Epithelial cell of proximal tubule (primary cell): ENCODE results near the gene FBL. TPM values are rescaled to one million over a fixed set of nuclear protein-coding genes. Genes with fewer than 3 reads are reported as not detected.

Experiments
- DNase-seq: peaks from one replicate; pipeline ENCODE4 v3.0.0-alpha.2; 2011; ENCODE audit warnings: low read depth
- H3K4me3 ChIP-seq: 2 replicates; pipeline ENCODE4 v1.5.1; 2011; ENCODE audit warnings: low read depth, mild to moderate bottlenecking, low read length
- total RNA-seq: library from RNA; depleted of rRNA; stranded (reverse); fragments of >200 nt; gene quantifications from 2 replicates; pipeline ENCODE4 v1.2.3, GENCODE V29; 2015
- TF ChIP-seq, protein P1 (sequence below): conservative IDR thresholded peaks from 2 replicates; pipeline ENCODE4 v1.5.1; 2012; ENCODE audit warnings: low read depth, mild to moderate bottlenecking, low read length

The FBL gene
- total RNA-seq, 1 donor from 2014 or later = 187 TPM

DNA sequence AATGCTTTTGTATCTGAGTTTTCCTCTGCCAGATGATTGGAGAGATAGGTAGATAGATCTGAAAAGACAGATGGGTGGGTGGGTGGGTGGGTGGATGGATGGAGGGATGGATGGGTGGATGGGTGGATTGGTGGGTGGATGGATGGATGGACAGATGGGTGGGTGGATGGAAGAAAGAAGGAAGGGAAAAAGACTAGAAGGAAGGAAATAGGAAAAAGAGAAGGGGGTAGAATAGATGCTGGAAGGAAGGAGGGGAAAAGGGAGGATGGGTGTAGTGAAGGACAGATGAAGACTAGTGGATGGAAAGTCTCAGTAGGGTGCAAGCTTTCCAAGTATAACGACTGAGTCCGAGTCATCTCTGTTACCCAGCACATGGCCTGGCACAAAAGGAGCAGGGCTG lies 19.0 kb upstream of the FBL start:
- H3K4me3 ChIP-seq = no peak overlapping the region
- TF ChIP-seq, protein P1, sequence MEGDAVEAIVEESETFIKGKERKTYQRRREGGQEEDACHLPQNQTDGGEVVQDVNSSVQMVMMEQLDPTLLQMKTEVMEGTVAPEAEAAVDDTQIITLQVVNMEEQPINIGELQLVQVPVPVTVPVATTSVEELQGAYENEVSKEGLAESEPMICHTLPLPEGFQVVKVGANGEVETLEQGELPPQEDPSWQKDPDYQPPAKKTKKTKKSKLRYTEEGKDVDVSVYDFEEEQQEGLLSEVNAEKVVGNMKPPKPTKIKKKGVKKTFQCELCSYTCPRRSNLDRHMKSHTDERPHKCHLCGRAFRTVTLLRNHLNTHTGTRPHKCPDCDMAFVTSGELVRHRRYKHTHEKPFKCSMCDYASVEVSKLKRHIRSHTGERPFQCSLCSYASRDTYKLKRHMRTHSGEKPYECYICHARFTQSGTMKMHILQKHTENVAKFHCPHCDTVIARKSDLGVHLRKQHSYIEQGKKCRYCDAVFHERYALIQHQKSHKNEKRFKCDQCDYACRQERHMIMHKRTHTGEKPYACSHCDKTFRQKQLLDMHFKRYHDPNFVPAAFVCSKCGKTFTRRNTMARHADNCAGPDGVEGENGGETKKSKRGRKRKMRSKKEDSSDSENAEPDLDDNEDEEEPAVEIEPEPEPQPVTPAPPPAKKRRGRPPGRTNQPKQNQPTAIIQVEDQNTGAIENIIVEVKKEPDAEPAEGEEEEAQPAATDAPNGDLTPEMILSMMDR = no peak
- no peak for DNase-seq

DNA sequence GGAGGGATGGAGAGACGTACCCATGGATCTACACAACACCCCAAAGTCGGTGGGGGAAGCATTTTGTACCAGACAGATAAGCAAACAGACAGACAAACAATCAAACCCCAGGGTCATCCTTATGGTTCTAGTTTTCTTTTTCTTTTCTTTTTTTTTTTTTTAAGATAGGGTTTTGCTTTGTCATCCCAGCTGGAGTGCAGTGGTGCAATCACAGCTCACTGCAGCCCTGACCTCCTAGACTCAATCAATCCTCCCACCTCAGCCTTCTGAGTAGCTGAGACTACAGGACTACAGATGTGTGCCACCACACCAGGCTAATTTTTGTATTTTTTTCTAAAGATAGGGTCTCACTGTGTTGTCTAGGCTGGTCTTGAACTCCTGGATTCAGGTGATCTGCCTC lies 17.9 kb upstream of the FBL start:
- DNase-seq = no peak
- H3K4me3 ChIP-seq = no peak overlapping the region
- TF ChIP-seq, protein P1 = no peak

DNA sequence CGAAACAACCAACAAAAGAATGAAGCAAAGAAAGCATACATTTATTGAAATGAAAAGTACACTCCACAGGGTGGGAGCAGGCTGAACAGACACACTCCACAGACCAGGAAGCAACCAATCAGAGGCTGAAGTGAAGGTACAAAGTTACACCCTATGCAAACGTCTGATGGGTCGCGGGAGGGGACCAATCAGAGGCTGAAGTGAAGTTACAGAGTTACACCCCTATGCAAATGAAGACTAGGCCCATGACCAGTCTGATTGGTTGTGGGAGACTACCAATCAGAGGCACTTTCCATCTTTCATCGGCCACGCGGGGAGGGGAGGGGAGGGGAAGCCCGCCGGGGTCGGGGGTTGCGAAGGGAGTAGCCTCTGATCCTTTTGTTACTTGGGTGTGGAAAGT lies 12.4 kb upstream of the FBL start:
- no peak overlapping the region for H3K4me3 ChIP-seq
- DNase-seq = no peak
- TF ChIP-seq, protein P1 = no peak

DNA sequence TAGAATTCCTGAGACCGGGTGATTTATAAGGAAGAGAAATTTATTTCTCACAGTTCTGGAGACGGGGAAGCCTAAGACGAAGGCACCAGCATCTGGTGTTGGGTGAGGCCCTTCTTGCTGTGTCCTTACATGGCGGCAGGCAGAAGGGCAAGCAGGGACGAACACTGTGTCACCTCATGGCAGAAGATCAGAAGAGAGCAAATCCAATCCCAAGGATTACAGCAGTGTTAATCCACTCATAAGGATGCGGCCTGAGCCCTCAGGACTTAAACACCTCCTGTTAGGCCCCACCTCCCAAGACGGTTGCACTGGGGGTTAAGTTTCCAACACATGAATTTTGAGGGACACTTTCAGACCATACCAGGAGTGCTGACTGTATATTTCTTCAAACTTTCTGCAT lies 6.7 kb upstream of the FBL start:
- DNase-seq = no peak
- TF ChIP-seq, protein P1 = no peak

DNA sequence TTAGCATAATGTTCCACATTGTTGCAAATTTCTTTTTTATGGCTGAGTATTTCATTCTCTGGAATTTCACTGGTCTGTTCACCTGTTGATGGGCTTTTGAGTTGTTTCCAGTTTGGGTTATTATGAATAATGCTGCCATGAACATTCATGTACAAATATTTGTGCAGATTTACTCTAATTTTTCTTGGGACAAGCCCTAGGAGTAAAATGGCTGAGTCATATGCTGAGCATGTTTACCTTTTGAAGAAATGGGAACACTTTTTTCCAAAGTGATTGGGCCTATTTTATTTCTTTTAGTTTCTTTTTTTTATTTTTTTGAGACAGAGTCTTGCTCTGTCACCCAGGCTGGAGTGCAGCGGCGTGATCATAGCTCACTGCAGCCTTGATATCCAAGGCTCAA lies 4.7 kb upstream of the FBL start:
- TF ChIP-seq, protein P1 = no peak
- DNase-seq = no peak

More for the DNA sequence above, 6.7 kb upstream of the FBL start:
- no peak overlapping the region for H3K4me3 ChIP-seq

DNA sequence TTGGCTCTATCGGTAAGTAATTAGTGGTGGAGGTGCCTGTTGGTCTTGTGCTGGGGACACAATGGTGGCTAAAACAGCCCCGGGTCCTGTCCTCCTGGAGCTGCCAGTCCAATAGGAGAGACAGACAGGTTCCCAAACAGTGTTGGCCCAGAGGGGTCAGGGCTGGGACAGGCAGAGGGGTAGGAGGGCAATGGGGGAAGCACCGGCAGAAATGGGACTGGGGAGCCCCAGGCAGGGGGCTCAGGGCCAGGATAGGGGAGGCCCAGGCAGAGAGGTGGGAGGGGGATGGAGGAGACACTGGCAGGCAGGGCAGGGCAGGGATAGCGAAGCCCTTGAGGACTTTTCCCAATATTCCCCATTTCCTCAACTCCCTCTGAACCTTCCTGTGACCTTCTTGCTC lies 2.2 kb upstream of the FBL start:
- no peak for DNase-seq
- H3K4me3 ChIP-seq = no peak overlapping the region
- TF ChIP-seq, protein P1 = no peak

More for the DNA sequence above, 4.7 kb upstream of the FBL start:
- H3K4me3 ChIP-seq = no peak overlapping the region

DNA sequence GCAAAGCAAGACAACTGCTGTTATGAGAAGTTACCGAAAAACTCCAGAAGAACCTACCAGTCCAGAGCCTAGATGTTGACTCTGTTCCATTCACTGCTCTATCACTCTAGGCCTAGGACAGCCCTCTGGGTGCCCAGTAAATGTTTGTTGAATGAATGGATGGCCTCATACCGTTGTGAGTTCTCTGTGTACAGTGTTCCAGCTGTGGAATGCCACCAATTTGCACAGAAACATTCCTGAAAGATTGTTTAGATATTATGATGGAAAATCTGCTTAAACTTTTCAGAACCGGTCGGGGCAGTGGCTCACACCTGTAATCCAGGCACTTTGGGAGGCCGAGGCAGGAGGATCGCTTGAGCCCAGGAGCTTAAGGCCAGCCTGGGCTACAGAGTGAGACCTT lies 1.3 kb upstream of the FBL start:
- H3K4me3 ChIP-seq = no peak overlapping the region
- no peak for DNase-seq
- TF ChIP-seq, protein P1 = no peak
